Stomach (tissue), 9 donors: ENCODE results near the gene TMEM132D. TPM values are rescaled to one million over a fixed set of nuclear protein-coding genes. Genes with fewer than 3 reads are reported as not detected.
A peak's percentile ranks its signal among the peaks of the same experiment; 100 is the strongest.

Experiments
- DNase-seq, 2 donors: peaks; one replicate each; pipeline versions ENCODE4 v3.0.0 to v3.0.0-alpha.2; 2013 to 2019
- H3K27ac ChIP-seq, 5 donors: fragments of 200-600 bp in 4 of 5; sonication (generic) in 4 of 5; one replicate each; pipeline ENCODE4 v1.5.1; 2013 to 2019; ENCODE audit warnings: mild to moderate bottlenecking in 1 of 5, moderate library complexity in 1 of 5
- H3K27me3 ChIP-seq, 3 donors: fragments of 200-600 bp; sonication (generic); one replicate each; pipeline ENCODE4 v1.5.1; 2017 to 2019; ENCODE audit warnings: mixed run types in 1 of 3
- H3K36me3 ChIP-seq, 4 donors: fragments of 200-600 bp; sonication (generic); 1 replicate in 3 of 4; 2 replicates in 1 of 4; pipeline ENCODE4 v1.5.1; 2016 to 2019
- H3K4me1 ChIP-seq, 4 donors: fragments of 200-600 bp; sonication (generic); one replicate each; pipeline ENCODE4 v1.5.1; 2016 to 2019
- H3K4me3 ChIP-seq, 4 donors: fragments of 200-600 bp; sonication (generic) in 3 of 4; one replicate each; pipeline ENCODE4 v1.5.1; 2016 to 2019; ENCODE audit warnings: mild to moderate bottlenecking in 1 of 4
- H3K9me3 ChIP-seq, 4 donors: fragments of 200-600 bp; sonication (generic); one replicate each; pipeline ENCODE4 v1.5.1; 2016 to 2019
- CTCF ChIP-seq, 7 experiments: fragments of 450-650 bp in 4 of 7; fragments of 200-600 bp in 3 of 7; sonication (generic) in 3 of 7; IDR thresholded peaks; one replicate each; pipeline ENCODE4 v1.5.1; 2016 to 2019; ENCODE audit warnings: antibody characterized with exemption in 7 of 7, control low read depth in 2 of 7, mild to moderate bottlenecking in 1 of 7
- EP300 ChIP-seq: sonication (generic); formaldehyde crosslinking; IDR thresholded peaks from one replicate; pipeline ENCODE4 v1.6.1; 2017; ENCODE audit warnings: antibody characterized with exemption
- POLR2A ChIP-seq, 4 donors: fragments of 450-650 bp; IDR thresholded peaks; one replicate each; pipeline ENCODE4 v1.6.1; 2016; ENCODE audit warnings: antibody characterized with exemption in 4 of 4, control low read depth in 2 of 4, mild to moderate bottlenecking in 1 of 4, moderate library complexity in 1 of 4
- POLR2AphosphoS5 ChIP-seq, 3 donors: sonication (generic); formaldehyde crosslinking; IDR thresholded peaks; one replicate each; pipeline ENCODE4 v1.6.1; 2016; ENCODE audit warnings: antibody characterized with exemption in 3 of 3
- WGBS, 5 donors: extraction: QIAGEN DNeasy Blood & Tissue Kit in 3 of 5; methylation state at CpG; one replicate each; pipeline versions ENCODE4 v1.1.5 to v1.1.7; 2013 to 2018; 5-methylcytosine and 5-hydroxymethylcytosine counted together
- intact Hi-C: fragments of 100-400 bp; cut with DNase I; formaldehyde crosslinking; loops from one replicate; pipeline ENCODE4 v1.15.1; 2023; ENCODE audit warnings: low total_unique reads
- polyA plus RNA-seq, 3 donors: library from polyadenylated mRNA; stranded (reverse); fragments of 200-250 nt; gene quantifications; one replicate each; pipeline ENCODE4 v1.2.3, GENCODE V29; 2013
- total RNA-seq, 5 donors: library from RNA; depleted of rRNA; stranded (reverse); fragments of >200 nt; gene quantifications; one replicate each; pipeline versions ENCODE4 v1.1.0 to v1.2.3, GENCODE V29; 2014 to 2016
- donor health status: healthy with polysubstance abuse.
- donor health status: Bipolar disorder and iron deficiency.
- donor health status: healthy.

The TMEM132D gene
- total and polyA plus RNA-seq, 8 donors = 0.29 to 0.92 TPM; not detected in 6

- WGBS, 5 donors = 90 to 98% (median 96%) methylated on average over 3 of the region's 3 CpGs
- Histone ChIP-seq H3K4me1 (no peaks in the 10 kb centered on the region), H3K27ac (no peak overlapping the region), H3K27me3 (no peaks in the 10 kb centered on the region), H3K36me3 (no peaks in the 10 kb centered on the region), H3K9me3 (peaks cover 0 to 8% (median 3%) of the 10 kb centered on the region in 4 donors), H3K4me3 (no peak overlapping the region)
- TF ChIP-seq CTCF (IDR thresholded peaks at IDR 0.05) (no peak), POLR2AphosphoS5 (IDR thresholded peaks at IDR 0.05) (no peak), EP300 (no peak), POLR2A (IDR thresholded peaks at IDR 0.05) (no peak)
- DNase-seq = no peak
- intact Hi-C loops = no loop called here
Measured at GRCh38 chr12:129434790-129435189, 469.0 kb downstream of the TMEM132D start.

GRCh38 chr12:129428240-129428936 is 475.4 kb downstream of the TMEM132D start:
- Histone ChIP-seq H3K27ac (no peak overlapping the region), H3K4me3 (no peak overlapping the region), H3K36me3 (no peaks in the 10 kb centered on the region), H3K4me1 (no peaks in the 10 kb centered on the region), H3K9me3 (no peaks in the 10 kb centered on the region), H3K27me3 (no peaks in the 10 kb centered on the region)
- DNase-seq = no peak
- intact Hi-C loops = no loop called here
- WGBS, 5 donors = 63 to 70% (median 66%) methylated on average over 5 of the region's 5 CpGs
- TF ChIP-seq EP300 = no peak
- no peak for TF ChIP-seq POLR2A (IDR thresholded peaks at IDR 0.05)
- no peak for TF ChIP-seq POLR2AphosphoS5 (IDR thresholded peaks at IDR 0.05)
- TF ChIP-seq CTCF (IDR thresholded peaks at IDR 0.05) = no peak

- intact Hi-C loops = no loop called here
- 40 to 59% (median 50%) methylated on average over 4 of the region's 4 CpGs for WGBS, 5 donors
- H3K36me3 ChIP-seq = no peaks in the 10 kb centered on the region
- H3K27ac ChIP-seq = no peak overlapping the region
- no peaks in the 10 kb centered on the region for H3K4me1 ChIP-seq
- no peaks in the 10 kb centered on the region for H3K9me3 ChIP-seq
- peak in 1 of 2 donors; percentile 8 for DNase-seq
- H3K4me3 ChIP-seq = no peak overlapping the region
- no peaks in the 10 kb centered on the region for H3K27me3 ChIP-seq
- no peak for TF ChIP-seq EP300
- no peak for TF ChIP-seq POLR2A (IDR thresholded peaks at IDR 0.05)
- no peak for TF ChIP-seq CTCF (IDR thresholded peaks at IDR 0.05)
- no peak for TF ChIP-seq POLR2AphosphoS5 (IDR thresholded peaks at IDR 0.05)
Measured at GRCh38 chr12:129423041-129423580, 480.7 kb downstream of the TMEM132D start.

- H3K27me3 ChIP-seq = no peaks in the 10 kb centered on the region
- H3K4me3 ChIP-seq = no peak overlapping the region
- H3K36me3 ChIP-seq = no peaks in the 10 kb centered on the region
- no peaks in the 10 kb centered on the region for H3K4me1 ChIP-seq
- H3K27ac ChIP-seq = no peak overlapping the region
- TF ChIP-seq EP300 (no peak), POLR2AphosphoS5 (IDR thresholded peaks at IDR 0.05) (no peak), CTCF (IDR thresholded peaks at IDR 0.05) (no peak)
- WGBS, 5 donors = 55 to 89% (median 70%) methylated on average over 2 of the region's 2 CpGs
- no peaks in the 10 kb centered on the region for H3K9me3 ChIP-seq
- DNase-seq = no peak
- intact Hi-C loops = no loop called here
Measured at GRCh38 chr12:129413295-129413694, 490.5 kb downstream of the TMEM132D start.
